Lower leg skin (tissue), 3 donors: Measurements from ENCODE around the gene SNTA1.

Experiments used
- CTCF ChIP-seq, 3 donors: fragments of 450-650 bp; IDR thresholded peaks; one replicate each; pipeline ENCODE4 v1.5.1; 2016; ENCODE audit warnings: antibody characterized with exemption in 3 of 3, mild to moderate bottlenecking in 3 of 3, moderate library complexity in 2 of 3
- POLR2A ChIP-seq, 2 donors: fragments of 450-650 bp; IDR thresholded peaks; one replicate each; pipeline ENCODE4 v1.6.1; 2016 to 2017; ENCODE audit warnings: antibody characterized with exemption in 2 of 2, mild to moderate bottlenecking in 1 of 2, moderate library complexity in 1 of 2

GRCh38 chr20:33489495-33490022, 46.0 kb upstream of the SNTA1 start:
- no peak for TF ChIP-seq CTCF (IDR thresholded peaks at IDR 0.05)
- peak in 1 of 2 donors; percentile 90 for TF ChIP-seq POLR2A (IDR thresholded peaks at IDR 0.05)
